Astrocyte (in vitro differentiated cells and primary cell): ENCODE measurements around the gene MBNL1. TPM values are rescaled to one million over a fixed set of nuclear protein-coding genes. Genes with fewer than 3 reads are reported as not detected.

Experiments used
- DNase-seq: peaks from one replicate; pipeline ENCODE4 v3.0.0-alpha.2; 2010; ENCODE audit warnings: low read depth
- FAIRE-seq: peaks from 2 replicates; lab custom pipeline; 2011; peaks lifted over from hg19 to GRCh38; lab: Jason Lieb, UNC
- H2AFZ ChIP-seq: 2 replicates; pipeline ENCODE4 v1.6.0; 2012; ENCODE audit warnings: low read depth, low read length, inconsistent platforms
- H3K27ac ChIP-seq: 2 replicates; pipeline ENCODE4 v1.5.1; 2011; ENCODE audit warnings: low read depth, low read length, inconsistent platforms
- H3K27me3 ChIP-seq: 2 replicates; pipeline ENCODE4 v1.6.0; 2011; ENCODE audit warnings: low read length, inconsistent platforms; ENCODE audit not compliant: insufficient read depth
- H3K36me3 ChIP-seq: 2 replicates; pipeline ENCODE4 v1.5.1; 2011; ENCODE audit warnings: low read length, inconsistent platforms; ENCODE audit not compliant: insufficient read depth
- H3K4me1 ChIP-seq: 2 replicates; pipeline ENCODE4 v1.5.1; 2011; ENCODE audit warnings: low read length, inconsistent platforms; ENCODE audit not compliant: insufficient read depth
- H3K4me2 ChIP-seq: 2 replicates; pipeline ENCODE4 v1.6.0; 2012; ENCODE audit warnings: low read length, inconsistent platforms
- H3K4me3 ChIP-seq: 2 replicates; pipeline ENCODE4 v1.5.1; 2011; ENCODE audit warnings: low read depth, mild to moderate bottlenecking, low read length, inconsistent platforms; ENCODE audit not compliant: insufficient read depth
- H3K79me2 ChIP-seq: 2 replicates; pipeline ENCODE4 v1.6.0; 2012; ENCODE audit warnings: mild to moderate bottlenecking, low read length, inconsistent platforms; ENCODE audit not compliant: insufficient read depth
- H3K9ac ChIP-seq: 2 replicates; pipeline ENCODE4 v1.6.0; 2012; ENCODE audit warnings: mild to moderate bottlenecking, low read length, inconsistent platforms
- H3K9me3 ChIP-seq: 2 replicates; pipeline ENCODE4 v1.5.1; 2012; ENCODE audit warnings: low read depth, mild to moderate bottlenecking, low read length, inconsistent platforms; ENCODE audit not compliant: insufficient read depth
- H4K20me1 ChIP-seq: 2 replicates; pipeline ENCODE4 v1.6.0; 2012; ENCODE audit warnings: low read length, inconsistent platforms; ENCODE audit not compliant: insufficient read depth
- H3K27ac Mint-ChIP-seq: one replicate; pipeline ENCODE4 v1.8.0; 2021; ENCODE audit warnings: mild to moderate bottlenecking, mixed read lengths; ENCODE audit not compliant: unreplicated experiment
- H3K27me3 Mint-ChIP-seq: one replicate; pipeline ENCODE4 v1.8.0; 2021; ENCODE audit warnings: low read depth, mixed read lengths; ENCODE audit not compliant: unreplicated experiment
- H3K36me3 Mint-ChIP-seq: one replicate; pipeline ENCODE4 v1.8.0; 2021; ENCODE audit warnings: low read depth, mixed read lengths; ENCODE audit not compliant: unreplicated experiment
- H3K4me1 Mint-ChIP-seq: one replicate; pipeline ENCODE4 v1.8.0; 2021; ENCODE audit warnings: low read depth, mixed read lengths; ENCODE audit not compliant: unreplicated experiment
- H3K4me3 Mint-ChIP-seq: one replicate; pipeline ENCODE4 v1.8.0; 2021; ENCODE audit warnings: mild to moderate bottlenecking, moderate library complexity, mixed read lengths; ENCODE audit not compliant: unreplicated experiment
- H3K9me3 Mint-ChIP-seq: one replicate; pipeline ENCODE4 v1.8.0; 2021; ENCODE audit warnings: mild to moderate bottlenecking, mixed read lengths; ENCODE audit not compliant: unreplicated experiment
- EZH2 ChIP-seq: IDR thresholded peaks from 2 replicates; pipeline ENCODE4 v1.6.1; 2012; ENCODE audit warnings: mild to moderate bottlenecking, low read length, inconsistent platforms; ENCODE audit not compliant: insufficient read depth
- total RNA-seq: library from RNA; stranded (reverse); gene quantifications from 2 replicates; pipeline ENCODE4 v1.2.1, GENCODE V29; 2021
- TF ChIP-seq, protein P1 (sequence below): IDR thresholded peaks from 2 replicates; pipeline ENCODE4 v1.5.1; 2011; ENCODE audit warnings: low read depth, mild to moderate bottlenecking, inconsistent platforms, low read length, moderate library complexity; ENCODE audit not compliant: insufficient read depth

MBNL1 gene
- total RNA-seq, 1 donor from 2014 or later = 93.1 TPM

DNA sequence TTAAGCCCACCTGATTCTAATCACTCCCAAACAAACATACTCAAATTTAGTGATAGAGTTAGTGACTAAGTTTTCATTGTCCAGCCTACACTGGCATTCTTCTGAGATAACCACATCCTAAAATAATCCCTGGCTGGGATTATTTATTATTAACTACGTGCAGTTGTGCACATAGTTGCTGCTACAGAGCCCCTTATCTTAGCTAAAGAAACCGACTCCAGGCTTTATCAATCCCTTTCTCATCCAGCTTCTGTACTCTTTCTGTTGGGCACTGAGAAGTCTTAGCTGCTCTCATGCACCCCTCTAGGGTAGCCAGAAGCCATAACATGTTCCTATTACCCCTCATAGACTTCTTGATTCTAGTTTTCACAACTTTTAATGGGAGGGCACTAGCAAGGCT is 208.7 kb downstream of the MBNL1 start:
- DNase-seq (no peak), FAIRE-seq (no peak)
- Histone ChIP-seq H3K9me3 (no peaks in the 10 kb centered on the region), H4K20me1 (no peaks in the 10 kb centered on the region), H3K79me2 (no peaks in the 10 kb centered on the region), H3K27ac (no peak overlapping the region), H3K9ac (no peak overlapping the region), H3K36me3 (no peaks in the 10 kb centered on the region), H3K4me3 (no peak overlapping the region), H3K27me3 (no peaks in the 10 kb centered on the region), H3K4me2 (no peak overlapping the region), H2AFZ (no peak overlapping the region), H3K4me1 (no peaks in the 10 kb centered on the region)
- no peak overlapping the region for H3K4me3 Mint-ChIP-seq
- peaks cover 4% of the 10 kb centered on the region for H3K9me3 Mint-ChIP-seq
- H3K27me3 Mint-ChIP-seq = no peaks in the 10 kb centered on the region
- no peak for TF ChIP-seq EZH2
- TF ChIP-seq, protein P1, sequence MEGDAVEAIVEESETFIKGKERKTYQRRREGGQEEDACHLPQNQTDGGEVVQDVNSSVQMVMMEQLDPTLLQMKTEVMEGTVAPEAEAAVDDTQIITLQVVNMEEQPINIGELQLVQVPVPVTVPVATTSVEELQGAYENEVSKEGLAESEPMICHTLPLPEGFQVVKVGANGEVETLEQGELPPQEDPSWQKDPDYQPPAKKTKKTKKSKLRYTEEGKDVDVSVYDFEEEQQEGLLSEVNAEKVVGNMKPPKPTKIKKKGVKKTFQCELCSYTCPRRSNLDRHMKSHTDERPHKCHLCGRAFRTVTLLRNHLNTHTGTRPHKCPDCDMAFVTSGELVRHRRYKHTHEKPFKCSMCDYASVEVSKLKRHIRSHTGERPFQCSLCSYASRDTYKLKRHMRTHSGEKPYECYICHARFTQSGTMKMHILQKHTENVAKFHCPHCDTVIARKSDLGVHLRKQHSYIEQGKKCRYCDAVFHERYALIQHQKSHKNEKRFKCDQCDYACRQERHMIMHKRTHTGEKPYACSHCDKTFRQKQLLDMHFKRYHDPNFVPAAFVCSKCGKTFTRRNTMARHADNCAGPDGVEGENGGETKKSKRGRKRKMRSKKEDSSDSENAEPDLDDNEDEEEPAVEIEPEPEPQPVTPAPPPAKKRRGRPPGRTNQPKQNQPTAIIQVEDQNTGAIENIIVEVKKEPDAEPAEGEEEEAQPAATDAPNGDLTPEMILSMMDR = no peak
- H3K36me3 Mint-ChIP-seq = no peaks in the 10 kb centered on the region
- H3K4me1 Mint-ChIP-seq = no peaks in the 10 kb centered on the region
- no peak overlapping the region for H3K27ac Mint-ChIP-seq

DNA sequence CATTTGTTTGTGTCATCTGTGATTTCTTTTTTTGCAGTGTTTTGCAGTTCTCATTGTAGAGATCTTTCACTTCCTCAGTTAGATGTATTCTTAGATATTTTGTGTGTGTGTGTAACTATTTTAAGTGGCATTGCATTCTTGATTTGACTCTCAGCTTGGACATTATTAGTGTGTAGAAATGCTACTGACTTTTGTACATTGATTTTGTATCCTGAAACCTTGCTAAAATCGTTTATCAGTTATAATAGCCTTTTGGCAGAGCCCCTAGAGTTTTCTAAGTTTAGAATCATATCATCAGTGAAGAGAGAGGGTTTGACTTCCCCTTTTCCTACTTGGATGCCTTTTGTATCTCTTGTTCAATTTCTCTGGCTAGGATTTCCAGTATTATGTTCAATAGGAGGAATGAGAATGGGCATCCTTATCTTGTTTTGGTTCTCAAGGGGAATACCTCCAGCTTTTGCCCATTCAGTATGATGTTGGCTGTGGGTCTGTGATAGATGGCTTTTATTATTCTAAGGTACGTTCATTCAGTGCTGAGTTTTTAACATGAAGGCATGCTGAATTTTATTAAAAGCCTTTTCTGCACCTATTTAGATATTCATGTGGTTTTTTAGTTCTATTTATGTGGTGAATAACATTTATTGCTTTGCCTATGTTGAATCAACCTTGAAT is 211.7 kb downstream of the MBNL1 start:
- Histone ChIP-seq H2AFZ (no peak overlapping the region), H4K20me1 (no peaks in the 10 kb centered on the region), H3K36me3 (no peaks in the 10 kb centered on the region), H3K79me2 (no peaks in the 10 kb centered on the region), H3K9ac (no peak overlapping the region), H3K4me3 (no peak overlapping the region), H3K27ac (no peak overlapping the region), H3K27me3 (no peaks in the 10 kb centered on the region), H3K4me2 (no peak overlapping the region), H3K4me1 (no peaks in the 10 kb centered on the region), H3K9me3 (no peaks in the 10 kb centered on the region)
- no peaks in the 10 kb centered on the region for H3K36me3 Mint-ChIP-seq
- H3K27me3 Mint-ChIP-seq = no peaks in the 10 kb centered on the region
- no peaks in the 10 kb centered on the region for H3K4me1 Mint-ChIP-seq
- TF ChIP-seq, protein P1 = no peak
- TF ChIP-seq EZH2 = no peak
- no peak overlapping the region for H3K27ac Mint-ChIP-seq
- no peak for DNase-seq
- no peak overlapping the region for H3K4me3 Mint-ChIP-seq
- FAIRE-seq = no peak
- peaks cover 14% of the 10 kb centered on the region for H3K9me3 Mint-ChIP-seq

DNA sequence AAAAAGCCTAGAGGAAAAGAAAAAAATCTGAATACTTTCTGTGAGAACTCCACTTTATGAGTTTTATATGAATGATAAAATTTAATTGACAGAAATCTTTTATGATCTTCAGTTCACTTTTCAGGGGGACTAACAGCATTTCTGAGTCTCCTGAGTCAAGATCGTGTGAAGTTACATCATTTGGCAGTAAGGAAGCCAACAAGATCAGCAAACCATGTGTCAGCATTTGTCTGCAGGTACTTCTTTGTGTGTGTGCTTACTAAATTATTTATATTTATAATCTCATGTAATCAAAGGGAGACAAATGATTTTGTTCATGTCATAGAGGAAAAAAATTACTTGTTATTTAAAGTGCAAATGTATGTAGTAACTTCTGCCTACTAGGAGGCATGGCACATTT is 217.6 kb downstream of the MBNL1 start:
- no peaks in the 10 kb centered on the region for H4K20me1 ChIP-seq
- no peak overlapping the region for H3K27ac Mint-ChIP-seq
- no peak overlapping the region for H3K27ac ChIP-seq
- no peaks in the 10 kb centered on the region for H3K4me1 ChIP-seq
- H3K4me2 ChIP-seq = no peak overlapping the region
- no peak overlapping the region for H3K4me3 Mint-ChIP-seq
- H3K79me2 ChIP-seq = no peaks in the 10 kb centered on the region
- no peaks in the 10 kb centered on the region for H3K4me1 Mint-ChIP-seq
- H3K4me3 ChIP-seq = no peak overlapping the region
- no peaks in the 10 kb centered on the region for H3K36me3 ChIP-seq
- TF ChIP-seq, protein P1 = no peak
- TF ChIP-seq EZH2 = no peak
- no peak overlapping the region for H2AFZ ChIP-seq
- H3K27me3 Mint-ChIP-seq = no peaks in the 10 kb centered on the region
- no peaks in the 10 kb centered on the region for H3K27me3 ChIP-seq
- H3K9ac ChIP-seq = no peak overlapping the region
- no peak for FAIRE-seq
- H3K9me3 Mint-ChIP-seq = peaks cover 16% of the 10 kb centered on the region
- H3K9me3 ChIP-seq = no peaks in the 10 kb centered on the region
- H3K36me3 Mint-ChIP-seq = no peaks in the 10 kb centered on the region
- DNase-seq = no peak
